WTC11 (cell line): ENCODE measurements around the gene FHOD3. TPM values are rescaled to one million over a fixed set of nuclear protein-coding genes. Genes with fewer than 3 reads are reported as not detected.

ENCODE experiments used
- ATAC-seq: fragments of 200-7000 bp; cut with Tn5 transposase; 2 replicates; pipeline ENCODE4 v1.10.0; 2021; ENCODE audit warnings: mild to moderate bottlenecking, moderate library complexity
- CTCF ChIA-PET: fragments of 300-600 bp; sonication (Branson Sonifier 250); formaldehyde crosslinking; loops from one replicate; lab custom pipeline; 2021; ENCODE audit warnings: antibody characterized with exemption; lab: Charles Lee
- POLR2A ChIA-PET: fragments of 350-600 bp; sonication (Branson Sonifier 250); formaldehyde crosslinking; loops from one replicate; lab custom pipeline; 2021; ENCODE audit warnings: antibody characterized with exemption; lab: Charles Lee
- DNase-seq: peaks from one replicate; pipeline ENCODE4 v3.0.0; 2021; ENCODE audit warnings: low spot score
- H3K27ac Mint-ChIP-seq: 2 replicates; pipeline ENCODE4 v1.8.0; 2021; ENCODE audit warnings: mixed read lengths
- H3K27me3 Mint-ChIP-seq: 2 replicates; pipeline ENCODE4 v1.8.0; 2021; ENCODE audit warnings: low read depth, mild to moderate bottlenecking, moderate library complexity, mixed read lengths
- H3K36me3 Mint-ChIP-seq: 2 replicates; pipeline ENCODE4 v1.8.0; 2021; ENCODE audit warnings: mixed read lengths
- H3K4me1 Mint-ChIP-seq: 2 replicates; pipeline ENCODE4 v1.8.0; 2022; ENCODE audit warnings: mixed read lengths
- H3K4me3 Mint-ChIP-seq: 2 replicates; pipeline ENCODE4 v1.8.0; 2021; ENCODE audit warnings: mild to moderate bottlenecking, moderate library complexity, mixed read lengths
- H3K9me3 Mint-ChIP-seq: 2 replicates; pipeline ENCODE4 v1.8.0; 2021; ENCODE audit warnings: mixed read lengths
- E2F4 ChIP-seq: sonication (generic); formaldehyde crosslinking; IDR thresholded peaks from 2 replicates; pipeline ENCODE4 v1.8.1; 2022; ENCODE audit warnings: low read depth, mild to moderate bottlenecking, moderate library complexity, missing genetic modification reagents, borderline replicate concordance
- ELF4 ChIP-seq: sonication (generic); formaldehyde crosslinking; IDR thresholded peaks from 2 replicates; pipeline ENCODE4 v1.8.1; 2022; ENCODE audit warnings: low read depth, mild to moderate bottlenecking, moderate library complexity, missing genetic modification reagents
- FOXK1 ChIP-seq: sonication (generic); formaldehyde crosslinking; IDR thresholded peaks from 2 replicates; pipeline ENCODE4 v1.8.0; 2022; ENCODE audit warnings: mild to moderate bottlenecking, moderate library complexity, missing genetic modification reagents
- IRF2 ChIP-seq: sonication (generic); formaldehyde crosslinking; IDR thresholded peaks from 2 replicates; pipeline ENCODE4 v1.8.0; 2022; ENCODE audit warnings: low read depth, missing genetic modification reagents, borderline replicate concordance
- MXD4 ChIP-seq: fragments of 250-450 bp; sonication (Bioruptor Pico); IDR thresholded peaks from 2 replicates; pipeline ENCODE4 v1.8.0; 2021; ENCODE audit warnings: mild to moderate bottlenecking, moderate library complexity, borderline replicate concordance
- MYBL2 ChIP-seq: sonication (generic); formaldehyde crosslinking; IDR thresholded peaks from 2 replicates; pipeline ENCODE4 v1.8.1; 2023; ENCODE audit warnings: mild to moderate bottlenecking, moderate library complexity, missing genetic modification reagents
- NR2C2 ChIP-seq: sonication (generic); formaldehyde crosslinking; IDR thresholded peaks from 2 replicates; pipeline ENCODE4 v1.8.0; 2022; ENCODE audit warnings: mild to moderate bottlenecking, missing genetic modification reagents
- PREB ChIP-seq: sonication (generic); formaldehyde crosslinking; IDR thresholded peaks from 2 replicates; pipeline ENCODE4 v1.8.1; 2022; ENCODE audit warnings: mild to moderate bottlenecking, missing genetic modification reagents, moderate library complexity, borderline replicate concordance
- ZNF121 ChIP-seq: sonication (generic); formaldehyde crosslinking; IDR thresholded peaks from 2 replicates; pipeline ENCODE4 v1.8.0; 2023; ENCODE audit warnings: missing genetic modification reagents
- ZNF532 ChIP-seq: fragments of 250-450 bp; sonication (Bioruptor Pico); IDR thresholded peaks from 2 replicates; pipeline ENCODE4 v1.9.0; 2021; ENCODE audit warnings: mild to moderate bottlenecking, borderline replicate concordance
- total RNA-seq: library from RNA; stranded (reverse); gene quantifications from 3 replicates; pipeline ENCODE4 v1.2.3, GENCODE V29; 2021
- TF ChIP-seq, protein P1 (sequence below): sonication (generic); formaldehyde crosslinking; IDR thresholded peaks from 2 replicates; pipeline ENCODE4 v1.8.0; 2023; ENCODE audit warnings: mild to moderate bottlenecking, missing genetic modification reagents
- TF ChIP-seq, protein P2 (sequence below): sonication (generic); formaldehyde crosslinking; IDR thresholded peaks from 2 replicates; pipeline ENCODE4 v1.8.0; 2022; ENCODE audit warnings: mild to moderate bottlenecking, missing genetic modification reagents
- TF ChIP-seq, protein P3 (sequence below): sonication (generic); formaldehyde crosslinking; IDR thresholded peaks from 2 replicates; pipeline ENCODE4 v1.8.0; 2022; ENCODE audit warnings: mild to moderate bottlenecking, missing genetic modification reagents
- TF ChIP-seq, protein P4 (sequence below): fragments of 250-450 bp; sonication (Bioruptor Pico); IDR thresholded peaks from 2 replicates; pipeline ENCODE4 v2.1.2; 2022; ENCODE audit warnings: mild to moderate bottlenecking, moderate library complexity

Gene FHOD3
- total RNA-seq, 1 experiment from 2014 or later: 3.8 TPM

DNA sequence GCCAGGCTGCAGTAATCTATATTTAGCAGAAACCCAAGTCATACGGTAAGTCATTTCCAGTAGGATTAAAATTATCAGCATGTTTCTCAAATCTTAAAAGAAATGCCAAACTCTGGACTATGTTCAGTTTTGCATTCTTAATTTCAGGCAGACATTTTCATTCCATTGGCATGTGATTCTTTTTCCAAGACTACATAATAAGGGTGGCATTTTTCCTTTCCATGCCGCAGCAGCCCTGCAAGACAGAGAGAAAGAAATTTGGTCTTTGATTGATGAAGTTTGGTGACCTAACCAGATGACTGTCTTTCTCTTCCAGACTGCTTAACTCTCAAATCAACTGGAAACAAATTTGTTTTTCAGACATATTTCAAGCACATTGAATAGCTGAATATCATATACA lies 118.1 kb downstream of the FHOD3 start:
- Mint-ChIP-seq H3K9me3 (peaks cover 4% of the 10 kb centered on the region; the same call in 1 of the 2 replicates), H3K27ac (no peak overlapping the region), H3K27me3 (no peaks in the 10 kb centered on the region), H3K36me3 (no peaks in the 10 kb centered on the region), H3K4me3 (no peak overlapping the region), H3K4me1 (peaks cover 3% of the 10 kb centered on the region)
- ChIA-PET CTCF (no interaction called here), POLR2A (no interaction called here)
- TF ChIP-seq, protein P1, sequence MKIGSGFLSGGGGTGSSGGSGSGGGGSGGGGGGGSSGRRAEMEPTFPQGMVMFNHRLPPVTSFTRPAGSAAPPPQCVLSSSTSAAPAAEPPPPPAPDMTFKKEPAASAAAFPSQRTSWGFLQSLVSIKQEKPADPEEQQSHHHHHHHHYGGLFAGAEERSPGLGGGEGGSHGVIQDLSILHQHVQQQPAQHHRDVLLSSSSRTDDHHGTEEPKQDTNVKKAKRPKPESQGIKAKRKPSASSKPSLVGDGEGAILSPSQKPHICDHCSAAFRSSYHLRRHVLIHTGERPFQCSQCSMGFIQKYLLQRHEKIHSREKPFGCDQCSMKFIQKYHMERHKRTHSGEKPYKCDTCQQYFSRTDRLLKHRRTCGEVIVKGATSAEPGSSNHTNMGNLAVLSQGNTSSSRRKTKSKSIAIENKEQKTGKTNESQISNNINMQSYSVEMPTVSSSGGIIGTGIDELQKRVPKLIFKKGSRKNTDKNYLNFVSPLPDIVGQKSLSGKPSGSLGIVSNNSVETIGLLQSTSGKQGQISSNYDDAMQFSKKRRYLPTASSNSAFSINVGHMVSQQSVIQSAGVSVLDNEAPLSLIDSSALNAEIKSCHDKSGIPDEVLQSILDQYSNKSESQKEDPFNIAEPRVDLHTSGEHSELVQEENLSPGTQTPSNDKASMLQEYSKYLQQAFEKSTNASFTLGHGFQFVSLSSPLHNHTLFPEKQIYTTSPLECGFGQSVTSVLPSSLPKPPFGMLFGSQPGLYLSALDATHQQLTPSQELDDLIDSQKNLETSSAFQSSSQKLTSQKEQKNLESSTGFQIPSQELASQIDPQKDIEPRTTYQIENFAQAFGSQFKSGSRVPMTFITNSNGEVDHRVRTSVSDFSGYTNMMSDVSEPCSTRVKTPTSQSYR (CRISPR knock-in tag): no peak
- no peak for TF ChIP-seq ELF4 (CRISPR knock-in tag)
- TF ChIP-seq, protein P2, sequence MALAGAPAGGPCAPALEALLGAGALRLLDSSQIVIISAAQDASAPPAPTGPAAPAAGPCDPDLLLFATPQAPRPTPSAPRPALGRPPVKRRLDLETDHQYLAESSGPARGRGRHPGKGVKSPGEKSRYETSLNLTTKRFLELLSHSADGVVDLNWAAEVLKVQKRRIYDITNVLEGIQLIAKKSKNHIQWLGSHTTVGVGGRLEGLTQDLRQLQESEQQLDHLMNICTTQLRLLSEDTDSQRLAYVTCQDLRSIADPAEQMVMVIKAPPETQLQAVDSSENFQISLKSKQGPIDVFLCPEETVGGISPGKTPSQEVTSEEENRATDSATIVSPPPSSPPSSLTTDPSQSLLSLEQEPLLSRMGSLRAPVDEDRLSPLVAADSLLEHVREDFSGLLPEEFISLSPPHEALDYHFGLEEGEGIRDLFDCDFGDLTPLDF: no peak
- no peak for TF ChIP-seq MXD4
- no peak for TF ChIP-seq E2F4 (CRISPR knock-in tag)
- TF ChIP-seq, protein P3, sequence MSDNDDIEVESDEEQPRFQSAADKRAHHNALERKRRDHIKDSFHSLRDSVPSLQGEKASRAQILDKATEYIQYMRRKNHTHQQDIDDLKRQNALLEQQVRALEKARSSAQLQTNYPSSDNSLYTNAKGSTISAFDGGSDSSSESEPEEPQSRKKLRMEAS (CRISPR knock-in tag): no peak
- TF ChIP-seq PREB (CRISPR knock-in tag): no peak
- no peak for TF ChIP-seq NR2C2 (CRISPR knock-in tag)
- TF ChIP-seq, protein P4, sequence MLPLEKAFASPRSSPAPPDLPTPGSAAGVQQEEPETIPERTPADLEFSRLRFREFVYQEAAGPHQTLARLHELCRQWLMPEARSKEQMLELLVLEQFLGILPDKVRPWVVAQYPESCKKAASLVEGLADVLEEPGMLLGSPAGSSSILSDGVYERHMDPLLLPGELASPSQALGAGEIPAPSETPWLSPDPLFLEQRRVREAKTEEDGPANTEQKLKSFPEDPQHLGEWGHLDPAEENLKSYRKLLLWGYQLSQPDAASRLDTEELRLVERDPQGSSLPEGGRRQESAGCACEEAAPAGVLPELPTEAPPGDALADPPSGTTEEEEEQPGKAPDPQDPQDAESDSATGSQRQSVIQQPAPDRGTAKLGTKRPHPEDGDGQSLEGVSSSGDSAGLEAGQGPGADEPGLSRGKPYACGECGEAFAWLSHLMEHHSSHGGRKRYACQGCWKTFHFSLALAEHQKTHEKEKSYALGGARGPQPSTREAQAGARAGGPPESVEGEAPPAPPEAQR (CRISPR knock-in tag): no peak
- TF ChIP-seq ZNF532: no peak
- TF ChIP-seq IRF2 (CRISPR knock-in tag): no peak
- TF ChIP-seq FOXK1 (CRISPR knock-in tag): no peak
- TF ChIP-seq MYBL2 (CRISPR knock-in tag): no peak
- TF ChIP-seq ZNF121 (CRISPR knock-in tag): no peak
- no peak for ATAC-seq
- DNase-seq: no peak
